ENCODE results near the gene DOC2A.
A peak's percentile ranks its signal among the peaks of the same experiment; 100 is the strongest.
"Not testable (repeated sequence)": the region's sequence is repeated elsewhere in the genome, so short reads cannot be mapped to it uniquely, and the experiment has no call there.

Gene DOC2A

GRCh38 chr16:30010844-30011713 is at the start of gene DOC2A:
TSS of gene DOC2A (minus strand) at chr16:30011027. CDS start at chr16:30010222, 805 bp downstream.
- DNase-seq: peak; percentile 24

- no peak for DNase-seq
Observed at GRCh38 chr16:30060346-30060745, 49.5 kb upstream of the DOC2A start.

GRCh38 chr16:30054959-30055553 is 44.2 kb upstream of the DOC2A start:
- DNase-seq: peak; percentile 61

- DNase-seq: no peak
Observed at GRCh38 chr16:30054451-30054850, 43.6 kb upstream of the DOC2A start.

- DNase-seq: no peak
Observed at GRCh38 chr16:30053376-30054015, 42.7 kb upstream of the DOC2A start.

GRCh38 chr16:30052671-30053372 is 42.0 kb upstream of the DOC2A start:
- DNase-seq: peak; percentile 91

- DNase-seq: no peak
Observed at GRCh38 chr16:30051518-30051917, 40.7 kb upstream of the DOC2A start.

- no peak for DNase-seq
Observed at GRCh38 chr16:30049871-30050270, 39.0 kb upstream of the DOC2A start.

- DNase-seq: no peak
Observed at GRCh38 chr16:30046588-30046987, 35.8 kb upstream of the DOC2A start.

GRCh38 chr16:30046178-30046577 is 35.4 kb upstream of the DOC2A start:
- DNase-seq: no peak

GRCh38 chr16:30041841-30042240 is 31.0 kb upstream of the DOC2A start:
- DNase-seq: peak; percentile 49

- not testable (repeated sequence) for DNase-seq
Observed at GRCh38 chr16:30040690-30041089, 29.9 kb upstream of the DOC2A start.

- no peak for DNase-seq
Observed at GRCh38 chr16:30040221-30040620, 29.4 kb upstream of the DOC2A start.

- DNase-seq: no peak
Observed at GRCh38 chr16:30033270-30033669, 22.4 kb upstream of the DOC2A start.

GRCh38 chr16:30032083-30032819 is 21.4 kb upstream of the DOC2A start:
- DNase-seq: peak; percentile 79

GRCh38 chr16:30031477-30031918 is 20.7 kb upstream of the DOC2A start:
- DNase-seq: no peak

GRCh38 chr16:30030841-30031413 is 20.1 kb upstream of the DOC2A start, which contains the start of gene TLCD3B:
TSS of gene TLCD3B (minus strand) at chr16:30031271. CDS start at chr16:30030527, 744 bp downstream.
- DNase-seq: no peak

- DNase-seq: no peak
Observed at GRCh38 chr16:30030011-30030685, 19.3 kb upstream of the DOC2A start.

GRCh38 chr16:30028438-30029076 is 17.7 kb upstream of the DOC2A start:
- no peak for DNase-seq

GRCh38 chr16:30027588-30028437 is 17.0 kb upstream of the DOC2A start:
- no peak for DNase-seq
